Measurements from ENCODE around the gene HOXA2.

DNA sequence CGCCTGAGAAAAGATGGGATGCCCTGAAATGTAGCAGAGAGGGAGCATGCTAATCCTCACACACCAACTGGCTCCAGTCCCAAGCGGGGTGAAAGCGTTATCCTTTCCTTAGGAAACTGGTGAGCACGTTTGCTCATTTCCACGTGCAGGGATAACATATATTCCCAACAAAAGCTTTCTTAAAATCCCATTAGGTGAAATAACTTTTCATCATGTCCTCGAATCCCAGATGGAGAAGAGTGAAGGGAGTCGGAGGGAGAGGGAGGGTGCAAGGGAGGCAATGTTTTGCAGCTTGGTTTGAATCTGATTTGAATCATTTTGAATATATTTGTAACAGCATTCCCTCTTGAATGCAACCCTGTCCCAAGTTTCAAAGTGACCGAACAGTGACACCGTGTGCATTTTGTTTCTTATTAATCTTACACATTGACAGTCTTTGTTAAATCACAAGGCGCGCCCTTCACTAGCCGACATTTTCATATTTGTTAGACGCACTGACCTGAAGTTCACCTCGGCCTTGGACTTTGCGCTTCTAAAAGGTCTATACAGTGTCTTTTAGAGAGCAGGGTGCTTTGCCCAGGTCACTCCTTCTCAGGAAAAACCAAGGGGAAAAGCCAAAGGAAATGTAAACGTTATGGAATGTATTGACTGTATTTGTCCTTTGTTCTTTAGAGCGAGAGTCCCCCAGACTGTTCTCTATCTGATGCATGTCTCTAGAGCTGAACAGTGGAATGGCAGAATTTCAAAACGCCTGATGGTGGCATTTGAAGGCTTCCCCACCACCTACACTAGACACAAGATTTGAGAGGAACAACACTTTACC is 31.1 kb upstream of the HOXA2 start:
- TF ChIP-seq, protein P1, sequence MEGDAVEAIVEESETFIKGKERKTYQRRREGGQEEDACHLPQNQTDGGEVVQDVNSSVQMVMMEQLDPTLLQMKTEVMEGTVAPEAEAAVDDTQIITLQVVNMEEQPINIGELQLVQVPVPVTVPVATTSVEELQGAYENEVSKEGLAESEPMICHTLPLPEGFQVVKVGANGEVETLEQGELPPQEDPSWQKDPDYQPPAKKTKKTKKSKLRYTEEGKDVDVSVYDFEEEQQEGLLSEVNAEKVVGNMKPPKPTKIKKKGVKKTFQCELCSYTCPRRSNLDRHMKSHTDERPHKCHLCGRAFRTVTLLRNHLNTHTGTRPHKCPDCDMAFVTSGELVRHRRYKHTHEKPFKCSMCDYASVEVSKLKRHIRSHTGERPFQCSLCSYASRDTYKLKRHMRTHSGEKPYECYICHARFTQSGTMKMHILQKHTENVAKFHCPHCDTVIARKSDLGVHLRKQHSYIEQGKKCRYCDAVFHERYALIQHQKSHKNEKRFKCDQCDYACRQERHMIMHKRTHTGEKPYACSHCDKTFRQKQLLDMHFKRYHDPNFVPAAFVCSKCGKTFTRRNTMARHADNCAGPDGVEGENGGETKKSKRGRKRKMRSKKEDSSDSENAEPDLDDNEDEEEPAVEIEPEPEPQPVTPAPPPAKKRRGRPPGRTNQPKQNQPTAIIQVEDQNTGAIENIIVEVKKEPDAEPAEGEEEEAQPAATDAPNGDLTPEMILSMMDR (conservative IDR thresholded peaks at IDR 0.05 in 1 of 2, IDR thresholded peaks at IDR 0.05 in 1 of 2; ENCODE audit: extremely low read depth in 1 of 2, insufficient read depth in 1 of 2, low read depth in 1 of 2, low read length in 2 of 2): no peak
- no peak for TF ChIP-seq EZH2 (IDR thresholded peaks at IDR 0.05; ENCODE audit: borderline replicate concordance, low read length)
